MM.1S (cell line): ENCODE data around the gene LPCAT2.

Experiments
- EZH2 ChIP-seq: fragments of 300-600 bp; sonication (generic); optimal IDR thresholded peaks from 2 replicates; pipeline ENCODE3; 2017; ENCODE audit warnings: low read depth, mild to moderate bottlenecking, antibody characterized with exemption, low read length, mixed read lengths
- TF ChIP-seq, protein P1 (sequence below): fragments of 300-600 bp; sonication (generic); IDR thresholded peaks from 2 replicates; pipeline ENCODE4 v1.5.1; 2016; ENCODE audit warnings: antibody characterized with exemption, low read length, mixed read lengths

- TF ChIP-seq, protein P1, sequence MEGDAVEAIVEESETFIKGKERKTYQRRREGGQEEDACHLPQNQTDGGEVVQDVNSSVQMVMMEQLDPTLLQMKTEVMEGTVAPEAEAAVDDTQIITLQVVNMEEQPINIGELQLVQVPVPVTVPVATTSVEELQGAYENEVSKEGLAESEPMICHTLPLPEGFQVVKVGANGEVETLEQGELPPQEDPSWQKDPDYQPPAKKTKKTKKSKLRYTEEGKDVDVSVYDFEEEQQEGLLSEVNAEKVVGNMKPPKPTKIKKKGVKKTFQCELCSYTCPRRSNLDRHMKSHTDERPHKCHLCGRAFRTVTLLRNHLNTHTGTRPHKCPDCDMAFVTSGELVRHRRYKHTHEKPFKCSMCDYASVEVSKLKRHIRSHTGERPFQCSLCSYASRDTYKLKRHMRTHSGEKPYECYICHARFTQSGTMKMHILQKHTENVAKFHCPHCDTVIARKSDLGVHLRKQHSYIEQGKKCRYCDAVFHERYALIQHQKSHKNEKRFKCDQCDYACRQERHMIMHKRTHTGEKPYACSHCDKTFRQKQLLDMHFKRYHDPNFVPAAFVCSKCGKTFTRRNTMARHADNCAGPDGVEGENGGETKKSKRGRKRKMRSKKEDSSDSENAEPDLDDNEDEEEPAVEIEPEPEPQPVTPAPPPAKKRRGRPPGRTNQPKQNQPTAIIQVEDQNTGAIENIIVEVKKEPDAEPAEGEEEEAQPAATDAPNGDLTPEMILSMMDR: no peak
- TF ChIP-seq EZH2: no peak
These were observed 89.1 kb downstream of the LPCAT2 start for GRCh38 chr16:55597928-55598327.
